ENCODE data around the gene TMEM132A.

GRCh38 chr11:60939855-60940254 is 15.6 kb downstream of the TMEM132A start:
- TF ChIP-seq ZBTB42 (CRISPR knock-in tag; IDR thresholded peaks at IDR 0.05), result no peak
- TF ChIP-seq FUBP1 (CRISPR knock-in tag; IDR thresholded peaks at IDR 0.05; ENCODE audit: borderline replicate concordance), result no peak
- no peak for TF ChIP-seq ZBTB43 (CRISPR knock-in tag; conservative IDR thresholded peaks at IDR 0.05)
- no peak for TF ChIP-seq POLR2G (IDR thresholded peaks at IDR 0.05; ENCODE audit: low read depth, low read length)
- no peak for TF ChIP-seq ZNF570 (CRISPR knock-in tag; IDR thresholded peaks at IDR 0.05; ENCODE audit: borderline replicate concordance)
- TF ChIP-seq ZNF569 (CRISPR knock-in tag; IDR thresholded peaks at IDR 0.05; ENCODE audit: borderline replicate concordance), result no peak
- no peak for TF ChIP-seq ASH2L (IDR thresholded peaks at IDR 0.05; ENCODE audit: insufficient read length, low read depth, low read length)
- no peak for TF ChIP-seq NR3C1 (CRISPR knock-in tag; IDR thresholded peaks at IDR 0.05)
- no peak for TF ChIP-seq POLR2AphosphoS5 (IDR thresholded peaks at IDR 0.05; ENCODE audit: low read depth, low read length)
- TF ChIP-seq MTERF4 (CRISPR knock-in tag; IDR thresholded peaks at IDR 0.05), result no peak
